PC-3 (cell line): ENCODE measurements around the gene JPH4.
"Not testable (repeated sequence)": the region's sequence is repeated elsewhere in the genome, so short reads cannot be mapped to it uniquely, and the experiment has no call there.

Source experiments
- EZH2phosphoT487 ChIP-seq: fragments of 300-600 bp; sonication (generic); IDR thresholded peaks from 2 replicates; pipeline ENCODE4 v1.6.1; 2018; ENCODE audit warnings: mild to moderate bottlenecking, antibody characterized with exemption, low read length, borderline replicate concordance
- TF ChIP-seq, protein P1 (sequence below): fragments of 300-600 bp; sonication (generic); conservative IDR thresholded peaks from 2 replicates; pipeline ENCODE4 v1.5.1; 2017; ENCODE audit warnings: antibody characterized with exemption, low read depth, mild to moderate bottlenecking, low read length

DNA sequence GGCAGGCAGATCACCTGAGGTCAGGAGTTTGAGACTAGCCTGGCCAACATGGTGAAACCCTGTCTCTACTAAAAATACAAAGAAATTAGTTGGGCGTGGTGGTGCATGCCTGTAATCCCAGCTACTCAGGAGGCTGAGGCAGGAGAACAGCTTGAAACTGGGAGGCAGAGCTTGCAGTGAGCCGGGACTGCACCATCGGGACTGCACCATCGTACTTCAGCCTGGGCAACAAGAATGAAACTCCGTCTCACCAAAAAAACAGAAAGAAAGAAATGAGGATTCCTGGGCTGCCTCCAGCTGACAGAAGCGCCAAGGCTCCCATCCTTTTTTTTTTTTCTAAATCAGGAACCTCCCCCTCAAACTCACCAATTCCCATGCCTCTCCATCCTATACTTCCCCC, 41.7 kb downstream of the JPH4 start:
- TF ChIP-seq, protein P1, sequence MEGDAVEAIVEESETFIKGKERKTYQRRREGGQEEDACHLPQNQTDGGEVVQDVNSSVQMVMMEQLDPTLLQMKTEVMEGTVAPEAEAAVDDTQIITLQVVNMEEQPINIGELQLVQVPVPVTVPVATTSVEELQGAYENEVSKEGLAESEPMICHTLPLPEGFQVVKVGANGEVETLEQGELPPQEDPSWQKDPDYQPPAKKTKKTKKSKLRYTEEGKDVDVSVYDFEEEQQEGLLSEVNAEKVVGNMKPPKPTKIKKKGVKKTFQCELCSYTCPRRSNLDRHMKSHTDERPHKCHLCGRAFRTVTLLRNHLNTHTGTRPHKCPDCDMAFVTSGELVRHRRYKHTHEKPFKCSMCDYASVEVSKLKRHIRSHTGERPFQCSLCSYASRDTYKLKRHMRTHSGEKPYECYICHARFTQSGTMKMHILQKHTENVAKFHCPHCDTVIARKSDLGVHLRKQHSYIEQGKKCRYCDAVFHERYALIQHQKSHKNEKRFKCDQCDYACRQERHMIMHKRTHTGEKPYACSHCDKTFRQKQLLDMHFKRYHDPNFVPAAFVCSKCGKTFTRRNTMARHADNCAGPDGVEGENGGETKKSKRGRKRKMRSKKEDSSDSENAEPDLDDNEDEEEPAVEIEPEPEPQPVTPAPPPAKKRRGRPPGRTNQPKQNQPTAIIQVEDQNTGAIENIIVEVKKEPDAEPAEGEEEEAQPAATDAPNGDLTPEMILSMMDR: not testable (repeated sequence)
- not testable (repeated sequence) for TF ChIP-seq EZH2phosphoT487
